IMR-90 (cell line): ENCODE measurements around the gene ANKRD35.

Experiments used
- BHLHE40 ChIP-seq: fragments of 150-350 bp; IDR thresholded peaks from 2 replicates; pipeline ENCODE4 v1.6.1; 2016; ENCODE audit warnings: mild to moderate bottlenecking, low read depth, low read length
- CEBPB ChIP-seq: IDR thresholded peaks from 2 replicates; pipeline ENCODE4 v1.6.1; 2012; ENCODE audit warnings: low read depth, low read length, improper control_type of control experiment
- CHD1 ChIP-seq: IDR thresholded peaks from 2 replicates; pipeline ENCODE4 v1.6.1; 2012; ENCODE audit warnings: low read depth, low read length, improper control_type of control experiment
- CTCF ChIP-seq: conservative IDR thresholded peaks from 2 replicates; pipeline ENCODE4 v1.5.1; 2012; ENCODE audit warnings: mild to moderate bottlenecking, low read depth, low read length, improper control_type of control experiment
- POLR2A ChIP-seq: IDR thresholded peaks from 2 replicates; pipeline ENCODE4 v1.6.1; 2012; ENCODE audit warnings: mild to moderate bottlenecking, low read depth, low read length
- RFX5 ChIP-seq: IDR thresholded peaks from 2 replicates; pipeline ENCODE4 v1.8.0; 2012; ENCODE audit warnings: low read depth, mild to moderate bottlenecking, low read length, moderate library complexity

GRCh38 chr1:145917595-145917994 is 31.9 kb upstream of the ANKRD35 start:
- TF ChIP-seq CTCF, result no peak
- no peak for TF ChIP-seq POLR2A
- TF ChIP-seq BHLHE40, result no peak
- TF ChIP-seq RFX5, result no peak
- no peak for TF ChIP-seq CHD1
- TF ChIP-seq CEBPB, result no peak
